ENCODE measurements around the gene EGLN3.

GRCh38 chr14:33903369-33903768, 47.5 kb downstream of the EGLN3 start:
- TF ChIP-seq ZNF8 (CRISPR knock-in tag; IDR thresholded peaks at IDR 0.05) (no peak), CREB5 (CRISPR knock-in tag; IDR thresholded peaks at IDR 0.05; ENCODE audit: low read depth) (no peak), ESRRG (CRISPR knock-in tag; IDR thresholded peaks at IDR 0.05) (no peak), ISL1 (CRISPR knock-in tag; IDR thresholded peaks at IDR 0.05) (no peak), ZFP30 (CRISPR knock-in tag; IDR thresholded peaks at IDR 0.05) (no peak), ARNTL (CRISPR knock-in tag; IDR thresholded peaks at IDR 0.05; ENCODE audit: borderline replicate concordance, low read depth) (no peak), RARB (CRISPR knock-in tag; IDR thresholded peaks at IDR 0.05) (no peak), ZNF565 (CRISPR knock-in tag; conservative IDR thresholded peaks at IDR 0.05; ENCODE audit: low read depth) (no peak), TSHZ2 (CRISPR knock-in tag; IDR thresholded peaks at IDR 0.05) (no peak), GLIS3 (CRISPR knock-in tag; IDR thresholded peaks at IDR 0.05) (no peak), ZFP3 (CRISPR knock-in tag; IDR thresholded peaks at IDR 0.05) (no peak)
